IMR-90 (cell line): Measurements from ENCODE around the gene ST3GAL4. TPM values are rescaled to one million over a fixed set of nuclear protein-coding genes. Genes with fewer than 3 reads are reported as not detected.

Experiments used
- ATAC-seq: fragments of 200-7000 bp; cut with Tn5 transposase; 2 replicates; pipeline ENCODE4 v1.9.1; 2020; ENCODE audit warnings: low read depth, mild to moderate bottlenecking, moderate library complexity
- BruUV-seq: library from RNA; stranded (reverse); fragments of 400-500 nt; replicated peaks from 2 replicates; lab custom pipeline; 2021; lab: Mats Ljungman, UMichigan
- CTCF ChIA-PET: fragments of 300-600 bp; formaldehyde crosslinking; extraction: SDS; loops from one replicate; lab custom pipeline; 2021; ENCODE audit warnings: antibody characterized with exemption; lab: Yijun Ruan, JAX
- POLR2A ChIA-PET: fragments of 300-600 bp; sonication (Branson Sonifier 250); formaldehyde crosslinking; loops from one replicate; lab custom pipeline; 2022; ENCODE audit warnings: antibody characterized with exemption; ENCODE audit not compliant: unreplicated experiment; lab: Charles Lee
- DNase-seq: peaks from one replicate; pipeline ENCODE4 v3.0.0; 2013
- H2AFZ ChIP-seq: replicated peaks from 2 replicates; pipeline ENCODE3; 2013; ENCODE audit warnings: low read length, mild to moderate bottlenecking; ENCODE audit not compliant: poor library complexity
- H2AK5ac ChIP-seq: 2 replicates; pipeline ENCODE4 v1.6.1; 2013; ENCODE audit warnings: low read depth, low read length, inconsistent platforms
- H2AK9ac ChIP-seq: replicated peaks from 2 replicates; pipeline ENCODE3; 2013; ENCODE audit warnings: mild to moderate bottlenecking, low read depth, low read length, moderate library complexity; ENCODE audit not compliant: poor library complexity
- H2BK120ac ChIP-seq: 2 replicates; pipeline ENCODE4 v1.6.1; 2013; ENCODE audit warnings: low read depth, low read length, inconsistent platforms
- H2BK15ac ChIP-seq: 3 replicates; pipeline ENCODE4 v1.6.1; 2013; ENCODE audit warnings: low read depth, low read length, inconsistent platforms
- H2BK20ac ChIP-seq: 2 replicates; pipeline ENCODE4 v1.6.1; 2013; ENCODE audit warnings: low read depth, mild to moderate bottlenecking, inconsistent platforms, low read length, moderate library complexity
- H2BK5ac ChIP-seq: 2 replicates; pipeline ENCODE4 v1.6.1; 2013; ENCODE audit warnings: mild to moderate bottlenecking, low read depth, low read length, inconsistent platforms; ENCODE audit not compliant: poor library complexity, severe bottlenecking
- H3K14ac ChIP-seq: replicated peaks from 2 replicates; pipeline ENCODE4 v1.6.1; 2013; ENCODE audit warnings: low read depth, low read length, inconsistent platforms
- H3K18ac ChIP-seq: 2 replicates; pipeline ENCODE4 v1.6.1; 2013; ENCODE audit warnings: low read depth, low read length, control low read depth
- H3K23ac ChIP-seq: 2 replicates; pipeline ENCODE4 v1.6.1; 2013; ENCODE audit warnings: low read depth, low read length, inconsistent platforms
- H3K27ac ChIP-seq: 2 replicates; pipeline ENCODE4 v1.5.1; 2013; ENCODE audit warnings: mild to moderate bottlenecking, control low read depth, low read length; ENCODE audit not compliant: insufficient read depth
- H3K27me3 ChIP-seq: 2 replicates; pipeline ENCODE4 v1.6.1; 2013; ENCODE audit warnings: low read length; ENCODE audit not compliant: control insufficient read depth, insufficient read depth
- H3K36me3 ChIP-seq: 2 replicates; pipeline ENCODE4 v1.6.1; 2013; ENCODE audit warnings: low read length, mixed read lengths; ENCODE audit not compliant: control insufficient read depth, insufficient read depth
- H3K4ac ChIP-seq: 2 replicates; pipeline ENCODE4 v1.6.1; 2013; ENCODE audit warnings: low read depth, low read length, inconsistent platforms
- H3K4me1 ChIP-seq: 2 replicates; pipeline ENCODE4 v1.6.1; 2013; ENCODE audit warnings: low read length, mixed read lengths; ENCODE audit not compliant: control insufficient read depth, insufficient read depth
- H3K4me2 ChIP-seq: 2 replicates; pipeline ENCODE4 v1.6.1; 2013; ENCODE audit warnings: low read depth, mild to moderate bottlenecking, control low read depth, low read length, moderate library complexity
- H3K4me3 ChIP-seq: 2 replicates; pipeline ENCODE4 v1.5.1; 2013; ENCODE audit warnings: low read depth, mild to moderate bottlenecking, control low read depth, low read length, moderate library complexity; ENCODE audit not compliant: insufficient read depth
- H3K56ac ChIP-seq: 2 replicates; pipeline ENCODE4 v1.6.1; 2013; ENCODE audit warnings: low read length, inconsistent platforms; ENCODE audit not compliant: insufficient read depth; ENCODE audit errors: extremely low read depth
- H3K79me1 ChIP-seq, 2 experiments: 2 replicates each; pipeline ENCODE4 v1.6.1; 2013; ENCODE audit warnings: low read length in 2 of 2, inconsistent platforms in 1 of 2, low read depth in 1 of 2
- H3K9ac ChIP-seq: 2 replicates; pipeline ENCODE4 v1.6.1; 2013; ENCODE audit warnings: low read depth, low read length, control low read depth
- H3K9me1 ChIP-seq: 2 replicates; pipeline ENCODE4 v1.6.1; 2013; ENCODE audit warnings: low read length, inconsistent platforms; ENCODE audit not compliant: insufficient read depth
- H3K9me3 ChIP-seq: 2 replicates; pipeline ENCODE4 v1.6.1; 2013; ENCODE audit warnings: low read length; ENCODE audit not compliant: control insufficient read depth, insufficient read depth
- H4K20me1 ChIP-seq: 2 replicates; pipeline ENCODE4 v1.6.1; 2013; ENCODE audit warnings: low read length, inconsistent platforms; ENCODE audit not compliant: insufficient read depth
- H4K5ac ChIP-seq: 2 replicates; pipeline ENCODE4 v1.6.1; 2013; ENCODE audit warnings: mild to moderate bottlenecking, low read depth, low read length, control low read depth
- H4K8ac ChIP-seq, 2 experiments: 2 replicates each; pipeline ENCODE4 v1.6.1; 2013; ENCODE audit warnings: low read depth in 2 of 2, low read length in 2 of 2, control low read depth in 1 of 2, inconsistent platforms in 1 of 2
- H4K91ac ChIP-seq: 2 replicates; pipeline ENCODE4 v1.6.1; 2013; ENCODE audit warnings: low read depth, low read length, inconsistent platforms; ENCODE audit not compliant: insufficient read depth
- BHLHE40 ChIP-seq: fragments of 150-350 bp; IDR thresholded peaks from 2 replicates; pipeline ENCODE4 v1.6.1; 2016; ENCODE audit warnings: mild to moderate bottlenecking, low read depth, low read length
- CEBPB ChIP-seq: IDR thresholded peaks from 2 replicates; pipeline ENCODE4 v1.6.1; 2012; ENCODE audit warnings: low read depth, low read length, improper control_type of control experiment
- CHD1 ChIP-seq: IDR thresholded peaks from 2 replicates; pipeline ENCODE4 v1.6.1; 2012; ENCODE audit warnings: low read depth, low read length, improper control_type of control experiment
- FOS ChIP-seq: fragments of 150-350 bp; IDR thresholded peaks from 2 replicates; pipeline ENCODE4 v1.6.1; 2016; ENCODE audit warnings: low read depth, low read length
- MAFK ChIP-seq: IDR thresholded peaks from 2 replicates; pipeline ENCODE4 v1.6.1; 2012; ENCODE audit warnings: low read depth, low read length, improper control_type of control experiment
- MAZ ChIP-seq: IDR thresholded peaks from 2 replicates; pipeline ENCODE4 v1.6.1; 2012; ENCODE audit warnings: low read depth, mild to moderate bottlenecking, low read length, improper control_type of control experiment, moderate library complexity, borderline replicate concordance
- MXI1 ChIP-seq: IDR thresholded peaks from 2 replicates; pipeline ENCODE4 v1.6.1; 2012; ENCODE audit warnings: low read depth, mild to moderate bottlenecking, low read length, moderate library complexity, borderline replicate concordance
- NFE2L2 ChIP-seq: fragments of 150-350 bp; IDR thresholded peaks from 2 replicates; pipeline ENCODE4 v1.6.1; 2016; ENCODE audit warnings: low read depth, mild to moderate bottlenecking, low read length
- POLR2A ChIP-seq: IDR thresholded peaks from 2 replicates; pipeline ENCODE4 v1.6.1; 2012; ENCODE audit warnings: mild to moderate bottlenecking, low read depth, low read length
- RAD21 ChIP-seq: IDR thresholded peaks from 2 replicates; pipeline ENCODE4 v1.6.1; 2012; ENCODE audit warnings: low read length, improper control_type of control experiment
- RCOR1 ChIP-seq: IDR thresholded peaks from 2 replicates; pipeline ENCODE4 v1.6.1; 2012; ENCODE audit warnings: mild to moderate bottlenecking, low read length, improper control_type of control experiment; ENCODE audit not compliant: insufficient replicate concordance
- RFX5 ChIP-seq: IDR thresholded peaks from 2 replicates; pipeline ENCODE4 v1.8.0; 2012; ENCODE audit warnings: low read depth, mild to moderate bottlenecking, low read length, moderate library complexity
- SMC3 ChIP-seq: fragments of 150-350 bp; IDR thresholded peaks from 2 replicates; pipeline ENCODE4 v1.6.1; 2016; ENCODE audit warnings: low read depth, mild to moderate bottlenecking, antibody characterized with exemption, low read length, moderate library complexity
- WGBS, 2 experiments: methylation state at CpG; one replicate each; pipeline versions ENCODE4 v1.1.5 to v1.1.7; 2013; ENCODE audit warnings: missing lambda C conversion rate in 2 of 2; ENCODE audit not compliant: insufficient read length in 1 of 2; ENCODE audit errors: extremely low coverage in 2 of 2; 5-methylcytosine and 5-hydroxymethylcytosine counted together
- dilution Hi-C: fragments of 300-500 bp; cut with HindIII; formaldehyde crosslinking; loops from one replicate; pipeline ENCODE4 v1.14.3; 2018; ENCODE audit warnings: low sequenced_read_pairs; ENCODE audit not compliant: unreplicated experiment
- in situ Hi-C: fragments of 300-500 bp; cut with MboI; formaldehyde crosslinking; loops from 3 replicates; pipeline ENCODE4 v1.14.3; 2019; ENCODE audit warnings: low sequenced_read_pairs, inconsistent platforms, mixed read lengths
- intact Hi-C: fragments of 100-400 bp; cut with micrococcal nuclease; formaldehyde crosslinking; loops from 2 replicates; pipeline ENCODE4 v1.10.0; 2022
- polyA plus RNA-seq, 3 experiments: library from polyadenylated mRNA; depleted of rRNA; stranded (reverse); fragments of >200 nt; gene quantifications; 2 replicates each; pipeline ENCODE4 v1.2.3, GENCODE V29; 2012; ENCODE audit warnings: low replicate concordance in 1 of 3
- total RNA-seq: library from RNA; depleted of rRNA; stranded (reverse); fragments of >200 nt; gene quantifications from 2 replicates; pipeline ENCODE4 v1.2.3, GENCODE V29; 2012
- TF ChIP-seq, protein P1 (sequence below): conservative IDR thresholded peaks from 2 replicates; pipeline ENCODE4 v1.5.1; 2012; ENCODE audit warnings: mild to moderate bottlenecking, low read depth, low read length, improper control_type of control experiment
- TF ChIP-seq, protein P2 (sequence below): fragments of 150-350 bp; IDR thresholded peaks from 2 replicates; pipeline ENCODE4 v1.6.1; 2017; ENCODE audit warnings: mild to moderate bottlenecking, antibody characterized with exemption, low read length, low read depth
- TF ChIP-seq, protein P3 (sequence below): fragments of 150-350 bp; IDR thresholded peaks from 2 replicates; pipeline ENCODE4 v1.6.1; 2016; ENCODE audit warnings: low read depth, mild to moderate bottlenecking, low read length, moderate library complexity, borderline replicate concordance

The ST3GAL4 gene
- total and polyA plus RNA-seq, 2 of the 4 experiments (the other 2 are of a cell fraction), result 17.0 to 19.7 TPM

DNA sequence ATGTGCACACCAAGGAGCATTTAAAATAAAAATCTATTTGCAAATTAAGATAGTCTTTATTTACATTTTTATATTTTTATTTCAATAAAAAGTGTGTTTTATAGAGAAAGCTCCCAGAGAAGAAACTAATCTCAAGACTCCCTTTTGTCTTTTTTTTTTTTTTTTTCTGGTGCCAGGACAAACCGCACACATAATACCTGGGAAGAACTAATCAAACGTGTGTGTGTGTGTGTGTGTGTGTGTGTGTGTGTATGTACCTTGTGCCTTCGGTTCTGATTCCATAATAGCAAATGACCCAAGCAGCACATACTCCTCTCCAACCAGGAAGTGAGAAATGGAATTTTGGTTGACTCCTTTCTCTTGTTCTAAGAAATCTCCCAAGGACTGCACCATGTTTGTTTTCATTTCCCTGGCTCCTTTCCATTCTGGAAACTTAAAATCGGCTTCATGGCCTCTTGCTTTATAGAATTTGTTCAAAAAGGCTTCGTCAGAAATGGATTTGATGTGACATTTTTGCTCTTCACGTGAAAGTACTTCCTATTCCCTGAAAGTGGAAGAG, 65.3 kb downstream of the ST3GAL4 start:
- no peak overlapping the region for H4K91ac ChIP-seq
- H2BK5ac ChIP-seq, result no peak overlapping the region
- no peak overlapping the region for H3K4ac ChIP-seq
- dilution Hi-C loops, result no loop called here
- H3K36me3 ChIP-seq, result peaks cover 1% of the 10 kb centered on the region; the same call in 1 of the 2 replicates
- H3K4me2 ChIP-seq, result no peak overlapping the region
- H2BK20ac ChIP-seq, result no peak overlapping the region
- no peak overlapping the region; a peak in 1 of 4 replicates for H4K8ac ChIP-seq
- no peak overlapping the region for H3K23ac ChIP-seq
- peaks cover 15% of the 10 kb centered on the region for H3K9me1 ChIP-seq
- ATAC-seq, result no peak
- in situ Hi-C loops, result no loop called here
- H3K27ac ChIP-seq, result no peak overlapping the region
- H2AK5ac ChIP-seq, result no peak overlapping the region
- POLR2A ChIA-PET, result no interaction called here
- H3K9me3 ChIP-seq, result no peaks in the 10 kb centered on the region
- no peaks in the 10 kb centered on the region for H3K27me3 ChIP-seq
- TF ChIP-seq BHLHE40, result no peak
- TF ChIP-seq MAFK, result no peak
- no peak for TF ChIP-seq RCOR1
- TF ChIP-seq MAZ, result no peak
- TF ChIP-seq, protein P1, sequence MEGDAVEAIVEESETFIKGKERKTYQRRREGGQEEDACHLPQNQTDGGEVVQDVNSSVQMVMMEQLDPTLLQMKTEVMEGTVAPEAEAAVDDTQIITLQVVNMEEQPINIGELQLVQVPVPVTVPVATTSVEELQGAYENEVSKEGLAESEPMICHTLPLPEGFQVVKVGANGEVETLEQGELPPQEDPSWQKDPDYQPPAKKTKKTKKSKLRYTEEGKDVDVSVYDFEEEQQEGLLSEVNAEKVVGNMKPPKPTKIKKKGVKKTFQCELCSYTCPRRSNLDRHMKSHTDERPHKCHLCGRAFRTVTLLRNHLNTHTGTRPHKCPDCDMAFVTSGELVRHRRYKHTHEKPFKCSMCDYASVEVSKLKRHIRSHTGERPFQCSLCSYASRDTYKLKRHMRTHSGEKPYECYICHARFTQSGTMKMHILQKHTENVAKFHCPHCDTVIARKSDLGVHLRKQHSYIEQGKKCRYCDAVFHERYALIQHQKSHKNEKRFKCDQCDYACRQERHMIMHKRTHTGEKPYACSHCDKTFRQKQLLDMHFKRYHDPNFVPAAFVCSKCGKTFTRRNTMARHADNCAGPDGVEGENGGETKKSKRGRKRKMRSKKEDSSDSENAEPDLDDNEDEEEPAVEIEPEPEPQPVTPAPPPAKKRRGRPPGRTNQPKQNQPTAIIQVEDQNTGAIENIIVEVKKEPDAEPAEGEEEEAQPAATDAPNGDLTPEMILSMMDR, result no peak
- no peak for TF ChIP-seq FOS
- no peak for TF ChIP-seq RAD21
- TF ChIP-seq CHD1, result no peak
- TF ChIP-seq, protein P2, sequence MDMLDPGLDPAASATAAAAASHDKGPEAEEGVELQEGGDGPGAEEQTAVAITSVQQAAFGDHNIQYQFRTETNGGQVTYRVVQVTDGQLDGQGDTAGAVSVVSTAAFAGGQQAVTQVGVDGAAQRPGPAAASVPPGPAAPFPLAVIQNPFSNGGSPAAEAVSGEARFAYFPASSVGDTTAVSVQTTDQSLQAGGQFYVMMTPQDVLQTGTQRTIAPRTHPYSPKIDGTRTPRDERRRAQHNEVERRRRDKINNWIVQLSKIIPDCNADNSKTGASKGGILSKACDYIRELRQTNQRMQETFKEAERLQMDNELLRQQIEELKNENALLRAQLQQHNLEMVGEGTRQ, result no peak
- no peak for TF ChIP-seq CEBPB
- TF ChIP-seq MXI1, result no peak
- no peak for TF ChIP-seq SMC3
- no peak for TF ChIP-seq NFE2L2
- TF ChIP-seq, protein P3, sequence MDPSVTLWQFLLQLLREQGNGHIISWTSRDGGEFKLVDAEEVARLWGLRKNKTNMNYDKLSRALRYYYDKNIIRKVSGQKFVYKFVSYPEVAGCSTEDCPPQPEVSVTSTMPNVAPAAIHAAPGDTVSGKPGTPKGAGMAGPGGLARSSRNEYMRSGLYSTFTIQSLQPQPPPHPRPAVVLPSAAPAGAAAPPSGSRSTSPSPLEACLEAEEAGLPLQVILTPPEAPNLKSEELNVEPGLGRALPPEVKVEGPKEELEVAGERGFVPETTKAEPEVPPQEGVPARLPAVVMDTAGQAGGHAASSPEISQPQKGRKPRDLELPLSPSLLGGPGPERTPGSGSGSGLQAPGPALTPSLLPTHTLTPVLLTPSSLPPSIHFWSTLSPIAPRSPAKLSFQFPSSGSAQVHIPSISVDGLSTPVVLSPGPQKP, result no peak
- no peak for TF ChIP-seq POLR2A
- TF ChIP-seq RFX5, result no peak
- peaks cover 20% of the 10 kb centered on the region for H3K4me1 ChIP-seq
- peaks cover 0 to 5% of the 10 kb centered on the region in 2 experiments; a peak in 1 of 4 replicates for H3K79me1 ChIP-seq
- H2BK120ac ChIP-seq, result no peak overlapping the region
- H3K56ac ChIP-seq, result no peak overlapping the region
- H4K20me1 ChIP-seq, result no peaks in the 10 kb centered on the region
- CTCF ChIA-PET, result no interaction called here
- 65% methylated on average over 2 of the region's 6 CpGs; no CpG with 5 or more reads in 1 of the 2 experiments for WGBS, 2 experiments
- H2BK15ac ChIP-seq, result no peak overlapping the region
- no peak overlapping the region for H3K4me3 ChIP-seq
- H3K14ac ChIP-seq, result no peak overlapping the region
- intact Hi-C loops, result loop anchor here (2.0 kb wide), 1 partner anchor 102 kb away; no protein-coding TSS in a partner anchor
- DNase-seq, result no peak
- H3K9ac ChIP-seq, result no peak overlapping the region
- no peak overlapping the region for H2AK9ac ChIP-seq
- no peak overlapping the region for H4K5ac ChIP-seq
- no peak overlapping the region for H2AFZ ChIP-seq
- no TSS peak for BruUV-seq
- no peak overlapping the region for H3K18ac ChIP-seq
